B cell (primary cell): ENCODE data around the gene PLEKHA7.

Source experiments
- CTCF ChIP-seq: fragments of 200-600 bp; IDR thresholded peaks from one replicate; pipeline ENCODE4 v1.8.0; 2022; ENCODE audit warnings: antibody characterized with exemption, mild to moderate bottlenecking
- EZH2 ChIP-seq: IDR thresholded peaks from 2 replicates; pipeline ENCODE4 v1.6.1; 2012; ENCODE audit warnings: borderline replicate concordance, low read depth, mild to moderate bottlenecking, moderate library complexity, low read length; ENCODE audit not compliant: insufficient read depth, poor library complexity, severe bottlenecking

GRCh38 chr11:16841984-16842383, 172.2 kb downstream of the PLEKHA7 start:
- TF ChIP-seq EZH2 (no peak), CTCF (no peak)
